Right lobe of liver (tissue), 6 donors: ENCODE results near the gene NIF3L1. TPM values are rescaled to one million over a fixed set of nuclear protein-coding genes. Genes with fewer than 3 reads are reported as not detected.

ENCODE experiments used
- ATAC-seq, 4 donors: fragments of 200-7000 bp; cut with Tn5 transposase; one replicate each; pipeline ENCODE4 v1.9.1; 2020; ENCODE audit warnings: mild to moderate bottlenecking in 4 of 4, moderate library complexity in 4 of 4
- DNase-seq, 3 donors: peaks; one replicate each; pipeline ENCODE4 v3.0.0-alpha.2; 2020
- H3K27ac ChIP-seq, 3 donors: fragments of 200-600 bp; one replicate each; pipeline ENCODE4 v1.8.0; 2022
- H3K27me3 ChIP-seq, 2 donors: fragments of 200-600 bp; one replicate each; pipeline ENCODE4 v1.8.0; 2022
- H3K36me3 ChIP-seq, 4 donors: fragments of 200-600 bp; sonication (generic) in 1 of 4; one replicate each; pipeline versions ENCODE4 v1.5.1 to v1.8.0; 2017 to 2022; ENCODE audit warnings: control low read depth in 1 of 4
- H3K4me1 ChIP-seq, 4 donors: fragments of 200-600 bp; sonication (generic) in 1 of 4; one replicate each; pipeline versions ENCODE4 v1.5.1 to v1.8.0; 2017 to 2022; ENCODE audit warnings: control low read depth in 1 of 4
- H3K4me3 ChIP-seq, 3 donors: fragments of 200-600 bp; one replicate each; pipeline ENCODE4 v1.8.0; 2022
- H3K9me3 ChIP-seq, 4 donors: fragments of 200-600 bp; sonication (generic) in 1 of 4; one replicate each; pipeline versions ENCODE4 v1.5.1 to v1.8.0; 2017 to 2022; ENCODE audit warnings: control low read depth in 1 of 4
- CTCF ChIP-seq, 4 donors: fragments of 200-600 bp in 3 of 4; fragments of 450-650 bp in 1 of 4; IDR thresholded peaks; one replicate each; pipeline versions ENCODE4 v1.5.1 to v1.8.0; 2016 to 2022; ENCODE audit warnings: antibody characterized with exemption in 4 of 4, mild to moderate bottlenecking in 2 of 4
- POLR2A ChIP-seq: fragments of 450-650 bp; IDR thresholded peaks from one replicate; pipeline ENCODE4 v1.6.1; 2017; ENCODE audit warnings: antibody characterized with exemption, mild to moderate bottlenecking
- WGBS: methylation state at CpG from one replicate; pipeline ENCODE4 v1.1.6; 2018; ENCODE audit warnings: low coverage, low lambda C conversion rate; ENCODE audit not compliant: insufficient coverage; ENCODE audit errors: missing lambda C conversion rate; 5-methylcytosine and 5-hydroxymethylcytosine counted together
- intact Hi-C, 2 donors: fragments of 100-400 bp; cut with DNase I; formaldehyde crosslinking; loops; one replicate each; pipeline versions ENCODE4 v1.11.2 to v1.14.1; 2022
- long read RNA-seq: library from polyadenylated mRNA; unstranded; transcript quantifications from one replicate; pipeline ENCODE4 v2.0.0, GENCODE V29; 2019
- total RNA-seq, 6 experiments: library from RNA; depleted of rRNA in 2 of 6; stranded (reverse); fragments of >200 nt in 2 of 6; fragmentation: NEBNext Ultra II Directional in 3 of 6; extraction: Animal tissue kit (Norgen Biotek cat#: 25700) in 3 of 6; gene quantifications; one replicate each; pipeline versions ENCODE4 v1.1.0 to v1.2.4, GENCODE V29; 2016 to 2023
- donor health status: DM: no; HTN: yes; CAD: no.
- donor health status: DM: no; HTN: no; CAD: no.
- donor health status: DM: no; HTN: no; CAD: no.
- donor health status: DM: no; HTN: yes; CAD: no.
- donor health status: DM: no; HTN: yes; CAD: no.

NIF3L1 gene
- 10 to 100 TPM in 4 of 6 experiments, 1 to 10 TPM in 2; 9.5 to 23.7 (median 11.3) TPM for total RNA-seq
- long read RNA-seq, result 0 reads

GRCh38 chr2:200888704-200889625 lies at the start of gene NIF3L1, which contains the start of gene PPIL3:
Gene NIF3L1 (plus strand): TSS chr2:200889371. CDS start chr2:200891944, 2,573 bp downstream.
Gene PPIL3 (minus strand): TSS chr2:200889077. CDS start chr2:200887615, 1,462 bp downstream.
- H3K27ac ChIP-seq, result peak within 1 kb of the TSS; percentile 89 to 92 (median 91)
- H3K4me3 ChIP-seq, result peak within 1 kb of the TSS; percentile 74 to 79 (median 75)
- ATAC-seq (peak; percentile 92 to 95 (median 94)), DNase-seq (peak; percentile 96 to 97 (median 97))
- TF ChIP-seq POLR2A (peak; percentile 45), CTCF (IDR thresholded peaks at IDR 0.05) (no peak)
- no peaks in the 10 kb centered on the region for H3K27me3 ChIP-seq
- H3K36me3 ChIP-seq, result peaks cover 0 to 28% (median 5%) of the 10 kb centered on the region in 4 donors
- intact Hi-C loops, result no loop called here
- H3K9me3 ChIP-seq, result no peaks in the 10 kb centered on the region
- peaks cover 0 to 9% (median 2%) of the 10 kb centered on the region in 4 donors for H3K4me1 ChIP-seq
- under 1% methylated on average over 28 of the region's 50 CpGs for WGBS

GRCh38 chr2:200839513-200839912 lies 49.7 kb upstream of the NIF3L1 start:
- no peaks in the 10 kb centered on the region for H3K9me3 ChIP-seq
- H3K4me3 ChIP-seq, result no peak overlapping the region
- peaks cover 0 to 11% (median 0%) of the 10 kb centered on the region in 4 donors for H3K4me1 ChIP-seq
- no peak overlapping the region for H3K27ac ChIP-seq
- H3K36me3 ChIP-seq, result no peaks in the 10 kb centered on the region
- no peak for TF ChIP-seq POLR2A
- TF ChIP-seq CTCF (IDR thresholded peaks at IDR 0.05), result no peak
- no peaks in the 10 kb centered on the region for H3K27me3 ChIP-seq
- WGBS, result no CpG with 5 or more reads among the region's 3 CpGs
- intact Hi-C loops, result no loop called here
- ATAC-seq, result no peak
- DNase-seq, result no peak

GRCh38 chr2:200843993-200844948 lies 44.9 kb upstream of the NIF3L1 start:
- 84% methylated on average over 9 of the region's 24 CpGs for WGBS
- intact Hi-C loops, result no loop called here
- Histone ChIP-seq H3K4me1 (no peaks in the 10 kb centered on the region), H3K9me3 (no peaks in the 10 kb centered on the region), H3K27ac (no peak overlapping the region), H3K27me3 (no peaks in the 10 kb centered on the region), H3K36me3 (no peaks in the 10 kb centered on the region), H3K4me3 (no peak overlapping the region)
- DNase-seq, result no peak
- peak in 2 of 4 donors; percentile 23 to 24 for ATAC-seq
- TF ChIP-seq POLR2A, result no peak
- TF ChIP-seq CTCF (IDR thresholded peaks at IDR 0.05), result no peak

- no peaks in the 10 kb centered on the region for H3K36me3 ChIP-seq
- H3K4me3 ChIP-seq, result no peak overlapping the region
- H3K4me1 ChIP-seq, result no peaks in the 10 kb centered on the region
- intact Hi-C loops, result no loop called here
- ATAC-seq, result peak in 1 of 4 donors; percentile 22
- no peak for DNase-seq
- H3K27me3 ChIP-seq, result no peaks in the 10 kb centered on the region
- no peak overlapping the region for H3K27ac ChIP-seq
- H3K9me3 ChIP-seq, result no peaks in the 10 kb centered on the region
- no peak for TF ChIP-seq CTCF (IDR thresholded peaks at IDR 0.05)
- TF ChIP-seq POLR2A, result no peak
- WGBS, result no CpG with 5 or more reads among the region's 5 CpGs
Measured at GRCh38 chr2:200845194-200845593, 44.0 kb upstream of the NIF3L1 start.
